Activated CD8-positive, alpha-beta memory T cell treated with anti-CD3 and anti-CD28 coated beads for 48 hours (primary cell): ENCODE measurements around the gene EFCAB14.
"Not testable (repeated sequence)": the region's sequence is repeated elsewhere in the genome, so short reads cannot be mapped to it uniquely, and the experiment has no call there.

ENCODE experiments used
- DNase-seq, 3 experiments: peaks; one replicate each; pipeline ENCODE4 v3.0.0-alpha.2; 2020; ENCODE audit warnings: low read depth in 2 of 3, low spot score in 2 of 3

The EFCAB14 gene

DNA sequence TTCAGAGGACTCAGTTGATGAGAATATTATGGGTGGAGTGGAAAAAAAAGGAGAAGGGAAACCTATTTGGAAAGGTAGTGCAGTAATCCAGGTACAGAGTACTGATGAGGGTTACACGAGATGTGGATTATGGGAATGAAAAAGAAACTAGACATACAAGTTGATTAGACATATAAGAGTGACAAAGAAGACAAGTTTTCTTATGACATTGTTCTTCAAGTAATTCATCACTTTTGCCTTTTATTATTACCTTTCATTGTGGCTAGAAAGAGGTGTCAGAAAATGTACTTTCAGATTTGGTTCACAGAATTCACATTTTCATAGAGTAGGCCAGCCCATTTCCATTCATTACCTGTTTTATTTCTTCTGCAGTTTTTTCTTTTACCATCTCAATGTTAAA is 61.1 kb downstream of the EFCAB14 start:
- DNase-seq: no peak

- no peak for DNase-seq
Measured at GRCh38 chr1:46656643-46657042, 62.3 kb downstream of the EFCAB14 start.

DNA sequence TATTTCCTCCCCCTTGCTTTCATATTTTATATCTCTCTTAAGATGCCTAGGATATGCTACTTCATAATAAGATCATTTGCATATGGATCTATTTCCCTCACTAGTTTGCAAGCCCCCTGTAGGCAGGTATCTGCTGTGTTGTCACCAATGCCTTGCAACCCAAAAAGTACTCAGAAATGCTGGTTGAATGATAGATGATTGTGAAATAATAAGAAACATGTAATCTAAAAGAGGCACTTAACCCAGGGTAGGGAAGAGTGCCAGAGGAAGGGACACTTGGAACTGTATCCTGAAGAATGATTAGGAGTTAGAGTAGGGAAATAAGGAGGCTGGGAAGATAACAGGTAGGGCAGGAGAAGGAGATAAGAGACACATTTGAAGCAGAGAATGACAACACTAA is 63.1 kb downstream of the EFCAB14 start:
- no peak for DNase-seq

DNA sequence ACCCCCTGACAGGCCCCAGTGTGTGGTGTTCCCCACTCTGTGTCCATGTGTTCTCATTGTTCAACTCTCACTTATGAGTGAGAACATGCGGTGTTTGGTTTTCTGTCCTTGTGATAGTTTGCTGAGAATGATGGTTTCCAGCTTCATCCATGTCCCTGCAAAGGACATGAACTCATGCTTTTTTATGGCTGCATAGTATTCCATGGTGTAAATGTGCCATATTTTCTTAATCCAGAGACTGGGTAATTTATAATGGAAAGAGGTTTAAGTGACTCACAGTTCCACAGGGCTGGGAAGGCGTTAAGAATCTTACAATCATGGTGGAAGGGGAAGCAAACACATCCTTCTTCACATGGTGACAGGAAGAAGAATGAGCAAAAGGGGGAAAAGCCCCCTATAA is 64.2 kb downstream of the EFCAB14 start:
- DNase-seq: not testable (repeated sequence)

GRCh38 chr1:46654012-46654411 is 64.9 kb downstream of the EFCAB14 start:
- no peak for DNase-seq

- no peak for DNase-seq
Measured at GRCh38 chr1:46653405-46653958, 65.4 kb downstream of the EFCAB14 start.

DNA sequence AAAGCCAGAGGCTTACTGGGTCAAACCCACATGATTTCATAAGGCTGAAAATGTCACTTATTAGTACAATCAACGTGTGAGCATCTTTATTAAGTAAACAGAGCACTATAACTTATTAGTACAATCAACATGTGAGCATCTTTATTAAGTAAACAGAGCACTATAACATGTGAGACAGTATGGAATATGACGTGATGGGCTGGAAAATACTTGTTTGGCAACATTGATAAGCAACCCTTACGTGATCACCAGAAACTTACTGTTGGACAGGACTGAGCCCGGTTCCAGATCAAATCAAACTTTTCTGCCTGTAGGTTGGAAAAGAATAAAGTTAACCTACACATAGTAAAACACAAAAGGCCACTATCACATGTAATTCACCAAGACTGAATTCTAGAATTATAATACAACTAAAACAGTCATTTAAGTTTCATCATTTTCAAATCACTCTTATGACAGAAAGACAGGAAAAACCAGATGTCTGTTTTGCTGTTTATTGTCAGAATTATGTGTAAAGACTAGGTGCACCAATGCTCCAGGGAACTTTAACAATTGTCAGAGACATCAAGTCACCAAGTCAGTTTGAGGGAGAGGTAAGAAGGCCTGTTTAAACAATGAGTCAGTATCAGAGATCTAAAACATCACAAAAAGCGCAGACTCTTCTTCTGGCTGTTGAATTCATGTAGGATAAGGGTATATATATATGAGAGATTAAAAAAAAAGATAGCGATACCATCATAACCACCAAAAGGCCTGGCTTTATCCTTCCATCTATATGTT is 66.4 kb downstream of the EFCAB14 start:
- DNase-seq: no peak

- not testable (repeated sequence) for DNase-seq
Measured at GRCh38 chr1:46651152-46651551, 67.8 kb downstream of the EFCAB14 start.

- DNase-seq: no peak
Measured at GRCh38 chr1:46650491-46650890, 68.4 kb downstream of the EFCAB14 start.

GRCh38 chr1:46649764-46650163 is 69.2 kb downstream of the EFCAB14 start:
- no peak for DNase-seq

DNA sequence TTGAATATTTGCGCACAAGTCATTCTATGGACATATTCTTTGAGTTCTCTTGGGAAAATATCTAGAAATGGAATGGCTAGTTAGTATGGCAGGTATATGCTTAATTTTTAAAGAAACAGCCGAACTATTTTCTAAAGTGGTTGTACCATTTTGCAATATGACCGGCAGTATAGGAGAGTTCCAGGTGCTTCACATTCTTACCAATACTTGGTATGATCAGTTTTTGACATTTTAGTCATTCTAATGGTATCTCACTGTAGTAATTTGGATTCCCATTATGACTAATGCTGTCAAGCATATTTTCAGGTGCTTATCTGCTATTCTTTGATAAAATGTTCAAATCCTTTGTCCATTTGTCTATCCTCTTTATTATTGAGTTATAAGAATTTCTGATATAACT is 71.3 kb downstream of the EFCAB14 start:
- DNase-seq: no peak

DNA sequence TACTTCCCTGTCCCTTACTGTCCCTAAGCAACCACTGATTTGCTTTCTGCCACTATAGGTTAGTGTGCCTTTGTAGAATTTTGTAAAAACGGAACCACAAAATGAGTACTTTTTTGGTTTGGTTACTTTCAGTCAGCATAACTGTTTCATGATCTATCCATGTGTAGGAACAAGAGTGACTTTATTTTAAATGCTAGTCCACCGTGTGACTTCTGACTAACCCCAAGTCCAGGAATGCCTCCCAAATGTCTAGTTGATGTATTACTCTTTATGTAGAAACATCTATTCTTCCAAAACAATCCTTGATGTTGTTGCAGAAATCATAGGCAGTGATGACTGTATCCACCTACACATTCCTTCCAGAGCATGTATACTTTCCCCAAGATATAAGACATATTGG is 72.1 kb downstream of the EFCAB14 start:
- DNase-seq: no peak

DNA sequence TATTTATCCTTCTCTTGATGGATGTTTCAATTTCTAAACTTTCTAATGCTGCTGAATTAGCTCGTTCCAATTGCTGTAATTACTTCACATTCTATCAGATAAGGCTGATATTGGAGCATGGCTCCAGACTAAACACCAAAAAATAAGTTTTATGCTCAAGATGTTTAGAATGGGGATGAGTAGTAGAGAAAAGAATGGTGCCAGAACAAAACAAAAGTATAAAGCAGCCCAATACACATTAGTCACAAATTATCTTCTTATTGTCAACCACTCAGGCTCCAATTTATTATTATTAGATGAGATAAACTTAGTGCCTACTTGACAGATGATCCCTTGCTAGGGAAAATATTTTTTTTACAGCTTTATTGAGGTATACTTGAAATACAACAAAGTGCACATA is 72.6 kb downstream of the EFCAB14 start:
- no peak for DNase-seq

GRCh38 chr1:46645815-46646214 is 73.1 kb downstream of the EFCAB14 start:
- no peak for DNase-seq

DNA sequence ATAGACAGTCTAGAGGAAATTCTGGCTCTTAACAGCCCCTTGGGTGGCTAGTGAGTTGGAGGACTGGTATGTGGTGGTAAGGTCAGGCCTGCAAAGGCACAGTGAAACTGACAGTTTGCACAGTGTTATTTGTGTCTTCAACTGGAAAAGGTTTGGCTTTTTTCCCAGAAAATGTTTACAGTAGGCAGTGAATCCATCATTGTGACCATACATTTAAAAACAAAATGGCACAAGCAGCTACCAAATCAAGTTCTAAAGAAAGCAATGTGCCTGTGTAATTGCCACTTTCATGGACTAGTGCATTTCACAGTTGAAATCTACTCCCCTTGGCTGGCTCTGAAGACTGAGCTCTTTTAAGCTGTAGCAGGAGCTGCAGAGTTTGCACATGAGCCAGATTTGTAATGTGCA is 75.5 kb downstream of the EFCAB14 start:
- DNase-seq: no peak

DNA sequence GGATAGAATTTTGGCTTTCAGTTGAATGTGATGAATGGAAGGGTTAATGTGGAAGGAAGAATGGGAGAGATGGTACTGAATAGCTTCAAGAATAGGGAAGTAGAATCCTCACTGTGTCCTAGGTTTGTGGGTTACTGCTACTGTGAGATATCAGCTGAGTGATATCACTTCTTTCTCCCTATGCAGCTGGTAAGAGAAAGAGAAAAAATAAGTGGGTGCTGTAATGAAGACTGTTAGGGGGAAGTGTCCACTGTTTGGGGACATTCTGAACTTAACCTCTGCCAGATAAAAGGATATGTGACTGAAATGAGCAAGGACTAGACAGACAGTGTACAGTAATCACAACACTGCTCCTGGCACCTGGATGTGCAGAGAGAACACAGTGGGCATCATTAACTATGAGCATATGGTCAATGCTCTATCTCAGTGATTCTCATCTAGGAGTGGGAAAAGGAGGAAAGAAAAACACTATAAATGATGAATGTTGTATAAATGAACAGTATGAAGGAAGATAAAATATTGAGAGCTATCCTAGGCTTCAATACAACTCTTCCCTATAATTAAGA is 76.7 kb downstream of the EFCAB14 start:
- DNase-seq: no peak

DNA sequence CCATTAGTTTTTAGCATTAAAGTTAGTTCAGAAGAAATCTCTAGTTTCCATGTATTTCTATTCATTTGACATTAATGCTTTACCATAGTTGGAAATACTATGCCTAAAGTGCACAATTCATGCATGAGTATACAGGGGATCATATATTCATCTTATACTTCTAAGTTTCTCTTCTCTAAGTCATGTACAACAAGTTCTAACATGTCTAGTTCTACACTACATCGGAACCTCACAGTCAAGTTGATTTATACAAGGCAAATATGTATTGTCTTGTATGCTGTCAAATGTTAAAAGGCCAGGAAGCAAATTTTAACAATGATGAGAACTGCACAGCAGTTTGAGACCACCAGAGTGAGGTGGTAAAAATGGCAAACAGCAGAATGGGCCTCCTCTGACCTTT is 79.4 kb downstream of the EFCAB14 start:
- DNase-seq: no peak

- no peak for DNase-seq
Measured at GRCh38 chr1:46638921-46639320, 80.0 kb downstream of the EFCAB14 start.

GRCh38 chr1:46637444-46638083 is 81.3 kb downstream of the EFCAB14 start:
- DNase-seq: no peak

DNA sequence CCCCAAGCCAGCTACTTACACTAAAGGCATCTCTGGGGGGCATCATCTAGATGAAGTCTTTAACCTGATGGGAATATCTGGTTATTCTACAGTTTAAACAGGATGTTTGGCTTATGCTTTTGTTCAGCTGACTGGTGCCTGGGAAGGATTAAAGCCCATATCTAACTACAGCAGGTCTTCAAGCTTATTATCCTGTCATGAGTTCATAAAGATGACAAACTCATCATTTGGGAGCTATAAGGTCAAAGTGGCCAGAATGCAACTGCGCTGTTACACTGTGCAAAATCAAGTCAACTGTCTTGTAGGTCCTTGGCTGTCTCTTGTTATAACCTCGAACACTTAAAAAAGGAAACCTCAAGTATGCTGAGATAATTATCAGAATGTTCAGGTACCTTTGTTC is 83.7 kb downstream of the EFCAB14 start:
- no peak for DNase-seq

DNA sequence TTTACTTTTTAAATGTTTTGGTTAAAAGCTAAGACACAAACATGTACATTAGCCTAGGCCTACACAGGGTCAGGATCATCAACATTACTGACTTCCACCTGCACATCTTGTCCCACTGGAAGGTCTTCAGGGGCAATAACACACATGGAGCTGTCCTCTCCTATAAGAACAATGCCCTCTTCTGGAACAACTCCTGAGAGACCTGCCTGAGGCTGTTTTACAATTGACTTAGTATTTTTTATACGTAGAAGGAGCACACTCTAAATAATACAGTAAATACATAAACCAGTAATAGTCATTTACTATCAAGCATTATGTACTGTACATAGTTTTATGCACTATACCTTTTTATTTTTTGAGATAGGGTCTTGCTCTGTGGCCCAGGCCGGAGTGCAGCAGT is 88.2 kb downstream of the EFCAB14 start:
- DNase-seq: no peak
